PC-3 (cell line): ENCODE measurements around the gene CACNA1H. TPM values are rescaled to one million over a fixed set of nuclear protein-coding genes. Genes with fewer than 3 reads are reported as not detected.

Experiments
- ATAC-seq: fragments of 200-7000 bp; cut with Tn5 transposase; 2 replicates; pipeline ENCODE4 v1.9.1; 2020; ENCODE audit warnings: mild to moderate bottlenecking, moderate library complexity
- BruUV-seq: library from RNA; stranded (reverse); fragments of 400-500 nt; replicated peaks from 2 replicates; lab custom pipeline; 2021; lab: Mats Ljungman, UMichigan
- CTCF ChIA-PET: fragments of 300-600 bp; sonication (Branson Sonifier 250); formaldehyde crosslinking; loops from one replicate; lab custom pipeline; 2022; ENCODE audit warnings: antibody characterized with exemption; lab: Charles Lee
- POLR2A ChIA-PET: fragments of 300-600 bp; sonication (Branson Sonifier 250); formaldehyde crosslinking; loops from one replicate; lab custom pipeline; 2022; ENCODE audit warnings: antibody characterized with exemption; ENCODE audit not compliant: unreplicated experiment; lab: Charles Lee
- DNase-seq: peaks from one replicate; pipeline ENCODE4 v3.0.0-alpha.2; 2015
- H2AFZ ChIP-seq: fragments of 300-600 bp; sonication (generic); 2 replicates; pipeline ENCODE4 v1.6.0; 2016; ENCODE audit warnings: antibody characterized with exemption, low read length
- H3F3A ChIP-seq: fragments of 300-600 bp; sonication (generic); one replicate; pipeline ENCODE4 v1.6.0; 2017; ENCODE audit warnings: antibody characterized with exemption, low read length, control low read depth, mild to moderate bottlenecking; ENCODE audit not compliant: unreplicated experiment
- H3K27ac ChIP-seq: fragments of 300-600 bp; sonication (generic); 2 replicates; pipeline ENCODE4 v1.5.1; 2016; ENCODE audit warnings: mild to moderate bottlenecking, low read length
- H3K27me3 ChIP-seq: fragments of 300-600 bp; sonication (generic); 2 replicates; pipeline ENCODE4 v1.6.1; 2016; ENCODE audit warnings: low read length, mixed read lengths
- H3K36me3 ChIP-seq: fragments of 300-600 bp; sonication (generic); 2 replicates; pipeline ENCODE4 v1.6.1; 2016; ENCODE audit warnings: low read depth, mixed run types, low read length, mixed read lengths
- H3K4me1 ChIP-seq: fragments of 300-600 bp; sonication (generic); 2 replicates; pipeline ENCODE4 v1.5.1; 2016; ENCODE audit warnings: low read length; ENCODE audit not compliant: insufficient read depth
- H3K4me2 ChIP-seq: fragments of 300-600 bp; sonication (generic); 2 replicates; pipeline ENCODE4 v1.6.0; 2016; ENCODE audit warnings: low read length
- H3K4me3 ChIP-seq: fragments of 300-600 bp; sonication (generic); 2 replicates; pipeline ENCODE4 v1.5.1; 2016; ENCODE audit warnings: mild to moderate bottlenecking, low read length, mixed read lengths
- H3K79me2 ChIP-seq: fragments of 300-600 bp; sonication (generic); 2 replicates; pipeline ENCODE4 v1.6.1; 2017; ENCODE audit warnings: low read length, mixed read lengths
- H3K9ac ChIP-seq: fragments of 300-600 bp; sonication (generic); 2 replicates; pipeline ENCODE4 v1.6.0; 2016; ENCODE audit warnings: mild to moderate bottlenecking, low read length
- H3K9me2 ChIP-seq: fragments of 300-600 bp; sonication (generic); replicated peaks from 2 replicates; pipeline ENCODE4 v1.6.1; 2016; ENCODE audit warnings: mixed run types, low read length, mixed read lengths
- H3K9me3 ChIP-seq: fragments of 300-600 bp; sonication (generic); 2 replicates; pipeline ENCODE4 v1.6.1; 2016; ENCODE audit warnings: low read length, mixed read lengths
- H4K20me1 ChIP-seq: fragments of 300-600 bp; sonication (generic); 2 replicates; pipeline ENCODE4 v1.6.1; 2016; ENCODE audit warnings: low read length, mixed read lengths
- CTCF ChIP-seq: fragments of 300-600 bp; sonication (generic); conservative IDR thresholded peaks from 2 replicates; pipeline ENCODE4 v1.5.1; 2017; ENCODE audit warnings: antibody characterized with exemption, low read depth, mild to moderate bottlenecking, low read length
- EZH2 ChIP-seq: fragments of 300-600 bp; sonication (generic); IDR thresholded peaks from one replicate; pipeline ENCODE4 v1.6.1; 2017; ENCODE audit warnings: antibody characterized with exemption, mild to moderate bottlenecking, low read length; ENCODE audit not compliant: unreplicated experiment
- EZH2phosphoT487 ChIP-seq: fragments of 300-600 bp; sonication (generic); IDR thresholded peaks from 2 replicates; pipeline ENCODE4 v1.6.1; 2018; ENCODE audit warnings: mild to moderate bottlenecking, antibody characterized with exemption, low read length, borderline replicate concordance
- intact Hi-C: fragments of 100-400 bp; cut with micrococcal nuclease; formaldehyde crosslinking; loops from 2 replicates; pipeline ENCODE4 v1.9.0; 2023
- total RNA-seq: library from RNA; depleted of rRNA; stranded (reverse); fragments of >200 nt; gene quantifications from 2 replicates; pipeline ENCODE4 v1.2.3, GENCODE V29; 2014

Gene CACNA1H
- total RNA-seq, 1 experiment from 2014 or later: 4.1 TPM

GRCh38 chr16:1194665-1195392, 41.9 kb downstream of the CACNA1H start:
- no peaks in the 10 kb centered on the region for H4K20me1 ChIP-seq
- no peaks in the 10 kb centered on the region for H3K4me1 ChIP-seq
- H3K9ac ChIP-seq: no peak overlapping the region
- no TSS peak for BruUV-seq
- H3K27me3 ChIP-seq: no peaks in the 10 kb centered on the region
- H3K9me3 ChIP-seq: no peaks in the 10 kb centered on the region
- H3K27ac ChIP-seq: no peak overlapping the region
- H3F3A ChIP-seq: no peaks in the 10 kb centered on the region
- ChIA-PET CTCF (interaction anchor here (1.0 kb wide), 1 partner anchor 44 kb away, joined by 3 read pairs; no protein-coding TSS in a partner anchor), POLR2A (interaction anchor here (0.7 kb wide), 1 partner anchor 12 kb away, joined by 4 read pairs; no protein-coding TSS in a partner anchor)
- H3K79me2 ChIP-seq: no peaks in the 10 kb centered on the region
- no peak overlapping the region for H2AFZ ChIP-seq
- TF ChIP-seq EZH2 (no peak), EZH2phosphoT487 (no peak), CTCF (peak; percentile 75)
- H3K4me2 ChIP-seq: 0 out of 2 replicates have a peak overlapping the region, but pooled peaks have one; percentile 37
- no peaks in the 10 kb centered on the region for H3K36me3 ChIP-seq
- intact Hi-C loops: no loop called here
- H3K9me2 ChIP-seq: no peaks in the 10 kb centered on the region
- DNase-seq: no peak
- H3K4me3 ChIP-seq: no peak overlapping the region
- peak; percentile 42 for ATAC-seq

GRCh38 chr16:1195393-1195666, 42.4 kb downstream of the CACNA1H start:
- Histone ChIP-seq H3K27ac (no peak overlapping the region), H3F3A (no peaks in the 10 kb centered on the region), H4K20me1 (no peaks in the 10 kb centered on the region), H3K27me3 (no peaks in the 10 kb centered on the region), H2AFZ (no peak overlapping the region), H3K79me2 (no peaks in the 10 kb centered on the region), H3K9ac (no peak overlapping the region), H3K4me1 (no peaks in the 10 kb centered on the region), H3K9me2 (no peaks in the 10 kb centered on the region), H3K9me3 (no peaks in the 10 kb centered on the region), H3K36me3 (no peaks in the 10 kb centered on the region), H3K4me3 (no peak overlapping the region), H3K4me2 (no peak overlapping the region)
- no TSS peak for BruUV-seq
- DNase-seq (no peak), ATAC-seq (no peak)
- TF ChIP-seq CTCF (no peak), EZH2phosphoT487 (no peak), EZH2 (no peak)
- ChIA-PET POLR2A (no interaction called here), CTCF (no interaction called here)
- intact Hi-C loops: no loop called here

- H3K79me2 ChIP-seq: no peaks in the 10 kb centered on the region
- ChIA-PET CTCF (no interaction called here), POLR2A (no interaction called here)
- H3K9me3 ChIP-seq: no peaks in the 10 kb centered on the region
- no peaks in the 10 kb centered on the region for H3K36me3 ChIP-seq
- no peaks in the 10 kb centered on the region for H3K9me2 ChIP-seq
- H3K4me3 ChIP-seq: no peak overlapping the region
- intact Hi-C loops: no loop called here
- H3K27me3 ChIP-seq: no peaks in the 10 kb centered on the region
- H2AFZ ChIP-seq: no peak overlapping the region
- no TSS peak for BruUV-seq
- no peak for TF ChIP-seq EZH2phosphoT487
- TF ChIP-seq EZH2: no peak
- no peak for TF ChIP-seq CTCF
- no peak for DNase-seq
- H3K4me2 ChIP-seq: no peak overlapping the region
- H4K20me1 ChIP-seq: no peaks in the 10 kb centered on the region
- no peak overlapping the region for H3K9ac ChIP-seq
- H3F3A ChIP-seq: no peaks in the 10 kb centered on the region
- ATAC-seq: no peak
- no peaks in the 10 kb centered on the region for H3K4me1 ChIP-seq
- H3K27ac ChIP-seq: no peak overlapping the region
Observed at GRCh38 chr16:1196494-1196893, 43.6 kb downstream of the CACNA1H start.
